HEK293 (cell line): ENCODE results near the gene INVS.

Source experiments
- CTCF ChIA-PET: fragments of 350-600 bp; formaldehyde crosslinking; extraction: SDS; loops from one replicate; lab custom pipeline; 2021; ENCODE audit warnings: antibody characterized with exemption; lab: Yijun Ruan, JAX
- POLR2A ChIA-PET: fragments of 300-600 bp; formaldehyde crosslinking; extraction: SDS; loops from one replicate; lab custom pipeline; 2020; ENCODE audit warnings: antibody characterized with exemption, inconsistent platforms; lab: Yijun Ruan, JAX
- H3K27ac ChIP-seq: fragments of 200-500 bp; sonication (Bioruptor generic); 2 replicates; pipeline ENCODE4 v1.5.1; 2014; ENCODE audit warnings: low read depth, low read length, control low read depth, inconsistent platforms; ENCODE audit errors: extremely low read depth
- H3K36me3 ChIP-seq, 2 experiments: fragments of 200-500 bp in 1 of 2; sonication (Bioruptor generic) in 1 of 2; 1 replicate in 1 of 2; 2 replicates in 1 of 2; pipeline ENCODE4 v1.5.1; 2014 to 2017; ENCODE audit warnings: inconsistent platforms in 2 of 2, low read length in 2 of 2; ENCODE audit not compliant: control insufficient read depth in 2 of 2, insufficient read depth in 1 of 2
- H3K4me1 ChIP-seq: fragments of 200-500 bp; sonication (Bioruptor generic); 2 replicates; pipeline ENCODE4 v1.5.1; 2014; ENCODE audit warnings: mild to moderate bottlenecking, low read length, inconsistent platforms; ENCODE audit not compliant: control insufficient read depth, insufficient read depth
- H3K4me3 ChIP-seq: 2 replicates; pipeline ENCODE4 v1.5.1; 2011; ENCODE audit warnings: low read depth, mild to moderate bottlenecking, control low read depth, low read length, moderate library complexity
- H3K9me3 ChIP-seq: fragments of 200-500 bp; sonication (Bioruptor generic); 2 replicates; pipeline ENCODE4 v1.5.1; 2014; ENCODE audit warnings: low read depth, low read length, inconsistent platforms; ENCODE audit not compliant: control insufficient read depth, insufficient read depth
- BCL11B ChIP-seq: fragments of 450-650 bp; formaldehyde crosslinking; IDR thresholded peaks from 2 replicates; pipeline ENCODE4 v1.5.1; 2016; ENCODE audit warnings: low read depth, missing biosample characterization, missing genetic modification characterization
- EGR2 ChIP-seq: fragments of 450-650 bp; formaldehyde crosslinking; IDR thresholded peaks from 2 replicates; pipeline ENCODE4 v1.5.1; 2016; ENCODE audit warnings: low read depth, missing biosample characterization, missing genetic modification characterization
- INSM2 ChIP-seq: fragments of 450-650 bp; formaldehyde crosslinking; IDR thresholded peaks from 2 replicates; pipeline ENCODE4 v1.5.1; 2016; ENCODE audit warnings: missing biosample characterization, missing genetic modification characterization
- KLF17 ChIP-seq: fragments of 450-650 bp; formaldehyde crosslinking; IDR thresholded peaks from 2 replicates; pipeline ENCODE4 v1.5.1; 2016; ENCODE audit warnings: missing biosample characterization, missing genetic modification characterization
- KLF8 ChIP-seq: fragments of 450-650 bp; formaldehyde crosslinking; IDR thresholded peaks from 2 replicates; pipeline ENCODE4 v1.5.1; 2016; ENCODE audit warnings: missing biosample characterization, missing genetic modification characterization
- REPIN1 ChIP-seq: fragments of 450-650 bp; formaldehyde crosslinking; IDR thresholded peaks from 2 replicates; pipeline ENCODE4 v1.5.1; 2017; ENCODE audit warnings: missing biosample characterization, missing genetic modification characterization, low read depth
- ZBTB10 ChIP-seq: fragments of 450-650 bp; formaldehyde crosslinking; IDR thresholded peaks from 2 replicates; pipeline ENCODE4 v1.5.1; 2016; ENCODE audit warnings: missing biosample characterization, missing genetic modification characterization
- ZIC2 ChIP-seq: fragments of 450-650 bp; formaldehyde crosslinking; IDR thresholded peaks from 2 replicates; pipeline ENCODE4 v1.5.1; 2016; ENCODE audit warnings: missing biosample characterization, missing genetic modification characterization
- ZNF23 ChIP-seq: fragments of 450-650 bp; formaldehyde crosslinking; IDR thresholded peaks from 2 replicates; pipeline ENCODE4 v1.5.1; 2016; ENCODE audit warnings: missing biosample characterization, missing genetic modification characterization, borderline replicate concordance
- ZNF280D ChIP-seq: fragments of 450-650 bp; formaldehyde crosslinking; IDR thresholded peaks from 2 replicates; pipeline ENCODE4 v1.5.1; 2016; ENCODE audit warnings: missing biosample characterization, missing genetic modification characterization
- ZNF292 ChIP-seq: fragments of 450-650 bp; formaldehyde crosslinking; IDR thresholded peaks from 2 replicates; pipeline ENCODE4 v1.5.1; 2016; ENCODE audit warnings: low read depth, missing biosample characterization, missing genetic modification characterization, borderline replicate concordance
- ZNF341 ChIP-seq: fragments of 450-650 bp; formaldehyde crosslinking; IDR thresholded peaks from 2 replicates; pipeline ENCODE4; 2016; ENCODE audit warnings: low read depth, missing biosample characterization, missing genetic modification characterization
- ZNF48 ChIP-seq: fragments of 450-650 bp; formaldehyde crosslinking; IDR thresholded peaks from 2 replicates; pipeline ENCODE4 v1.5.1; 2016; ENCODE audit warnings: missing biosample characterization, missing genetic modification characterization
- ZNF571 ChIP-seq: fragments of 450-650 bp; formaldehyde crosslinking; IDR thresholded peaks from 2 replicates; pipeline ENCODE4 v1.5.0; 2017; ENCODE audit warnings: missing biosample characterization, missing genetic modification characterization
- ZNF600 ChIP-seq: fragments of 450-650 bp; formaldehyde crosslinking; IDR thresholded peaks from 2 replicates; pipeline ENCODE4 v1.5.1; 2016; ENCODE audit warnings: missing biosample characterization, missing genetic modification characterization
- ZSCAN5A ChIP-seq: fragments of 450-650 bp; formaldehyde crosslinking; IDR thresholded peaks from 2 replicates; pipeline ENCODE4 v1.5.1; 2016; ENCODE audit warnings: missing biosample characterization, missing genetic modification characterization

Gene INVS

GRCh38 chr9:100071271-100071670, 27.8 kb upstream of the INVS start (continued):
- TF ChIP-seq EGR2 = no peak

GRCh38 chr9:100072805-100073204, 26.2 kb upstream of the INVS start:
- Histone ChIP-seq H3K4me3 (no peak overlapping the region), H3K9me3 (no peaks in the 10 kb centered on the region)
- TF ChIP-seq INSM2 (tag by site-specific recombination) = no peak
- TF ChIP-seq ZIC2 (tag by site-specific recombination) = no peak
- TF ChIP-seq ZNF280D (tag by site-specific recombination) = no peak
- TF ChIP-seq ZSCAN5A = no peak
- TF ChIP-seq ZBTB10 (tag by site-specific recombination) = no peak
- TF ChIP-seq KLF8 = no peak
- TF ChIP-seq ZNF48 (tag by site-specific recombination) = no peak
- TF ChIP-seq KLF17 = no peak
- no peak for TF ChIP-seq BCL11B (tag by site-specific recombination)
- TF ChIP-seq ZNF600 = no peak
- TF ChIP-seq ZNF341 = no peak
- no peak for TF ChIP-seq ZNF23 (tag by site-specific recombination)
- no peak for TF ChIP-seq REPIN1
- no peak for TF ChIP-seq ZNF292 (tag by site-specific recombination)
- TF ChIP-seq ZNF571 (tag by site-specific recombination) = no peak
- TF ChIP-seq, all 188 proteins: peak for 0
- H3K36me3 ChIP-seq = no peaks in the 10 kb centered on the region
- POLR2A ChIA-PET = no interaction called here
- CTCF ChIA-PET = no interaction called here
- no peaks in the 10 kb centered on the region for H3K4me1 ChIP-seq
- H3K27ac ChIP-seq = no peak overlapping the region
